ENCODE results near the gene ELMO3.
A peak's percentile ranks its signal among the peaks of the same experiment; 100 is the strongest.

Gene ELMO3

DNA sequence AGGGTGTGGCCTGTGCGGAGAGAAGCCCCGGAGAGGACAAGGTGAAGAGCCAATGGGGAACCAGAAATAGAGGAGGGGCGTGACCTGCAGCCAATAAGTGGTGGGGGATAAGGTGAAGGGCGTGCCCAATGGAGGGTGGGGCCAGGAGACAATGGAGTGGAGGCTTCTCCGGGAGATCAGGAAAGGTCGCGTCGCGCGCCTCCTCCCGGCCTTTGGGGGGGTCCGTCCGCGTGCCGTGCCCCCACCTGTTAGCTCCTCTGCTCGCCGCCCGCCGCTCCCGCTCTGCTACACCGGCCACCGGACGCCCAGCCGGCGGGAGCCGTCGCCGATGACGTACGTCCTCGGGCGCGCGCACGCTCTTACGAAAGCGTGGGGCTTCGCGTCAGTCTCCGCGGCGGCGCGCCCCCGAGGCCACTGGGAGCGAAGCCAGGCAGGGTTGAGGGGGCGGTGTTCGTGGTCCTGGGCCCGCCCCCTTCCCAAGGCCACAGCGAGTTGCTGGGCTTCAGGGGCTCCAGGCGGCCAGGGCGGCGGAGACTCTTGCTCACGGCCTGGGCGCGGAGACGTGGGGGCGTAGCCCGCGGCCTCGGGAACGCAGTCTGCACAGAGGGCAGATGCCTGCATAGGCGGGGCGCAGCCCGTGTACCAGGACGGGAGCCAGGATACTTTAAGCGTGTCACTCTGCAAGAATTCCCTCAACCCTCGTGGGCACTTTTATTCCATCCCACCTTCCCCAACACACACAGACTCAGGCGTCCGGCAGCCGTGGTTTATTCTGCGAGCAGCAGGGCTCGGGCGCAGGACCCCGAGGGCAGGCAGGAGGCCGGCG is 15.1 kb upstream of the ELMO3 start, which contains the start of gene MATCAP1:
Gene MATCAP1 (minus strand): TSS at position 337 of the 826 bp plus-strand sequence. CDS start 3,353 bp downstream, outside the sequence.
- peak; percentile 97 for DNase-seq

DNA sequence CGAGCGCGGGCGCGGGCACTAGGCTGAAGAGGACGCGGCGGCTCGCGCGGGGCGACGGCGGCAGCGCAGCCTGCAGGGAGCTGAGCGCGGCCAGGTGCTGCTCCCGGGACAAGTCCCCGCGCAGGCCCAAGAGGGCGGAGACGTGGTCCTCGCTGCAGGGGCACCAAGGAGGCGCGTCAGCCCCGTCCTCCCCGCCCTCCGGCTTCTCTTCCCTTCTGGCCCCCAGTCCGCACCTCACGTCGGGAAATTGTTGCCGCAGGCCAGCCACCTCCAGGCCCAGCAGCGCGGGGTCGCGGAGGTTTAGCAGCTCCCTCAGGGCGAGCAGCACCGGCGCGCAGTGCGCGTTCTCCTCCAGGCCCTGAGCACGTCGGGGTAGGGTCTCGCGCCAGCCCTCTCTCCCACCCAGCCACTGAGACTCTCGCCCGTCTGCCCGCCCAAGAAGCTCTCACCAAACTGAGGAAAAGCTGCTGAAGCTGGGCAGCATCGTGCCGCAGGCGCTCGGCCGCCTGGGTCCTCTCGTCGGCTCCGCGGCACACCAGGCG is 14.4 kb upstream of the ELMO3 start:
- DNase-seq = no peak

DNA sequence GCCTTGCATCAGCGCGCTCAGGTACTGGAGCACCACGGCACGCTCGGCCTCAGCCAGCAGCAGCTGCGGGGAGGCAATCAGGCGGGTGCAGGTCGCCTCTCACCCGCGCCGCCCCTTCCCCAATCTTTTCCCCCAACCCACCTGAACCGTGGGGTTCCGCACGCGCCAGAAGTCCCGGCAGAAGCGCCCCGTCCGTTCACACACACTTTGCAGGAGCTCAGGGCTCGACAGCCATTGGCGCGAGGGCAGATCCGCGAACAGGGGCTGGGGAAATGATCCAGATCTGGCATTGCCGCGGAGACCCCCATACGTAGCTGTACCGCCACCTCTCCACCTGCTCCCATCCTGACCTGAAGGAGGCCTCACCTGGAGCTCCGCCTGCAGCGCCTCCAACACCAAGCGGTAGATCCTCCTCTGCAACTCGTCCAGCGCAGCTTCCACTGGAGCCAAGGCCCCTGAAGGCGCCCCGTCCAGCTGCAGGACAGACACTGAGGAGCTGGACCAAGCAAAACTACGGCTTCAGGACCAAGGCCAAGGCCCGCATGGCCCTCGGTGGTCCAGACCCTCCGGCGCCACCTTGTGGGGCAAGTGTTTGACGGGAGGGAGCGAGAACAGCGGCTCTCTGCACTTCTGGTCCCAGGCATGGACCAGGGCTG is 13.8 kb upstream of the ELMO3 start:
- DNase-seq = peak; percentile 70

DNA sequence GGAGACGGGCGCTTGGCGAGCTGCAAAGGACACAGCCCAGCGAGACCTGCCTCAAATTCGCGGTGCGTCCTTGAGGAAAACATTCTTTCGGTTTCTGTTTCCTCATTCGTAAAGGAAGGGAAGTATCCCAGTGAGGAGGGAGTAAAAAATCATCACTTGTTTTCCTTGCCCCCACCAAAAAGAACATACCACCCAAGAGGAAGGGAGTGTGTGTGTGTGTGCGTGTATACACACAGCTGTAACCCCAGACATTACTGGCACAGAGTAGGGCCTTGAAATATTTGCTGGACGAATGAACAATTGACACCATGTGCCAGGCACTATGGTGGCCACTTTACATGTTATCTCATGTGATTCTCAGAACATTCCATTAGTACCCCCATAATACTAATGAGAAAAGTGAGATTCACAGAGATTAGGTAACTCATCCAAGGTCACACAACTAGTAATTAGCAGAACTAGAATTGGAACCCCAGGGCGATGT is 13.2 kb upstream of the ELMO3 start:
- no peak for DNase-seq

DNA sequence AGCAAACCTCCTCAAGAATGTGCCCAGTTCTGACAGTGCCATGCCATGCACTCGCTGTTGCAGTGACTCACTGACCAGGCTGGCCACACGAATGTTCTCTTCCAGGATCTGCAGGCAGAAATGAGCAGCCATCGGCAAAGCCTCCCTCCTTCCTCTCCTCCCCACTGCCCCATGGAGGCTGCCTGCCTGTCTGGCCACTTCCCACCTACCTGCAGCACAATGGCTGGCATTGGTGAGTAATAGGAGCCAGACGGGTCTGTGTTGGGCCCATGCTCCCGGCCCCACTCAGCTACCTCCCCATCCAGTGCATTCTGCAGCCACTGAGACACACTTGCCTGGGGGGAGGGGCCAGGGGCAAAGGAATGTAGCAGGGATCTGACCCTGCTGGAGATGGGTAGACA is 12.4 kb upstream of the ELMO3 start:
- no peak for DNase-seq

DNA sequence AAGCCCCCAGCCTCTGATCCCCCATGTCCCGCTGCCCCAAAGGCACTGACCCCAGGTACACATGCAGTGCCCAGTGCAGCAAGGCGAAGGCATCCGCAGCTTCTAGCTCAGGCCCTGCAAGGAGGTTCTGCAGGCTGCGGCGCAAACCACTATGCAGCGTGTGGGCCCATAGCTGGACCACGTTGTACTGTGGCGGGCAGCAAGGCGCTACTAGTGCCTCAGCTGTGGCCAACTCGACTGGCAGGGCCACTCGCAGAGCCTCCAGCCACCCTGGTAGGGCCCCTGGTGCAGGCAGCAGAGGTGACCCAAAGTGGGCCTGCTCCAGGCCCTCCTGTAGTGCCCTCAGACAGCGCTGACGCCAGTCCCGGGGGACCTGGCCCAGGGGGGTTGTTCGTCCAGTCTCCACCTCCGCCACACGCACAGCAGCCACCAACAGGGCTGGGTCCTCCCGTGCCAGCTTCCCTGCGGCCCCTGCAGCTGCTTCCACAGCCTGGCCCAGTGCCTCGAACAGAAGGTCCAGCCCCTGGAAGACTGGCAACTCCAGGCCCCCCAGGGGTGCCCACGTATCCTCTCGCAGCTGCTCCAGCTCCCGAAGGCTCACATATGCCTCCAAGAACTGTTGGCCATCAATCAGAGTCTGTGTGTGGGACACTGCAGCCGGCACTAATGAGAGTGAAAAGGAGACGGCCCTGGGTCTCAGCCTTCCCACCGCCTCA is 11.6 kb upstream of the ELMO3 start:
- DNase-seq = no peak

DNA sequence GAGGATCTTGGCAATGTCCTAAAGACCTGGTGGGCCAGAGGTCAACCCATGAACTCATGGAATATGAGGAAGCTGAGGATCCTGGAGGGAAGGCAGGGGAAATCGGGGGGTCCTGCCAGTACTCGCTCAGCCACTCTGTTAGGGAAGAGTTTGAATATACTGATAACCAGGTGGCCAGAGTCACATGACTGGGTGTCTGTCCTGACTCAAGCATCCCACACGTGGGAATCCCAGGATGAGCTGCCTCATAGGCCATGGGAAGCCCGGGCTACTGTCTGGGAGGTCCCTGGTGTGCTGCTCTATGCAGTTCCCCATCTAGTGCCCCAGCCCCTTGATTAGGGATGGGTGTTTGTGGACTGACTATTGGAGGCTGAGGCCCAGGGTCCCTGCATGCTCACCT is 10.6 kb upstream of the ELMO3 start:
- DNase-seq = no peak

DNA sequence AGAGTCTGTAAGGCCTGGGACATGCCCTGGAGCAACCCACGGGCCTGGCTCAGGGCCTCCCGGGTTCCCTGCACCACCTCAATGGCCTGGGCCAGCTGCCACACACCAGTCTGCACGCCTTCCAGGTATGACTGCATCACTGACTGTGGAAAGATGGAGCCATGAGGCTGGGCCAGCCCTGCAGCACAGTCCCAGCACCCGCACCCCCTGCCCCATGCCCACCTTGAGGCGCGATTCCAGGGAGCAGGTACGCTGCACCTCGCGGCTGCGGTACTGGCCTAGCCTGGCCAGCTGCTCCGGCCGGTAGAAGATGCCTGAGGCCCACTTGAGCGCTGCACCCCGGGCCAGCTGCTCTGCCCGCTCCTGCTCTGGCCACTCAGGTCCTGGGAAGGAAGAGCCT is 10.1 kb upstream of the ELMO3 start:
- no peak for DNase-seq

DNA sequence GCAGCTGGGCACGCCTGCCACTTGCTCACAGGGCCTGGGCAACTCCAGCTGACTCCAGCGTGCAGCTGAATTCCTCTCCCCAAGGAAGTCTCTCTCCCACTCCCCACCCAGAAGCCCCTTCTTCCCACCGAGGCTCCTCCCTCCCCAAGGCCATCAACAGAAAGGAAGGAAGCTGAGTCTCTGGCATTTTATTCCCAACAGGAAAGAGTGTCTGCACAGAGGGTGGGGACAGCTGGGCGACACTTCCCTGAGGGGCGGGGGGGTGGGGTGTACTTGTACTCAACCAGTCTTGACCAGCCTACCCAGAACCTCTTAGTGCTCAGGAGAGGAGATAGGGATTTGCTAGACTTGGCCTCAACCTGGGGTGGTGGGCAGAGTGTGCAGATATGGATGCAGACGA is 8.9 kb upstream of the ELMO3 start, which contains the start of gene EXOC3L1:
Gene EXOC3L1 (minus strand): TSS at position 96 of the 400 bp plus-strand sequence. CDS start 460 bp downstream, outside the sequence.
- DNase-seq = no peak

DNA sequence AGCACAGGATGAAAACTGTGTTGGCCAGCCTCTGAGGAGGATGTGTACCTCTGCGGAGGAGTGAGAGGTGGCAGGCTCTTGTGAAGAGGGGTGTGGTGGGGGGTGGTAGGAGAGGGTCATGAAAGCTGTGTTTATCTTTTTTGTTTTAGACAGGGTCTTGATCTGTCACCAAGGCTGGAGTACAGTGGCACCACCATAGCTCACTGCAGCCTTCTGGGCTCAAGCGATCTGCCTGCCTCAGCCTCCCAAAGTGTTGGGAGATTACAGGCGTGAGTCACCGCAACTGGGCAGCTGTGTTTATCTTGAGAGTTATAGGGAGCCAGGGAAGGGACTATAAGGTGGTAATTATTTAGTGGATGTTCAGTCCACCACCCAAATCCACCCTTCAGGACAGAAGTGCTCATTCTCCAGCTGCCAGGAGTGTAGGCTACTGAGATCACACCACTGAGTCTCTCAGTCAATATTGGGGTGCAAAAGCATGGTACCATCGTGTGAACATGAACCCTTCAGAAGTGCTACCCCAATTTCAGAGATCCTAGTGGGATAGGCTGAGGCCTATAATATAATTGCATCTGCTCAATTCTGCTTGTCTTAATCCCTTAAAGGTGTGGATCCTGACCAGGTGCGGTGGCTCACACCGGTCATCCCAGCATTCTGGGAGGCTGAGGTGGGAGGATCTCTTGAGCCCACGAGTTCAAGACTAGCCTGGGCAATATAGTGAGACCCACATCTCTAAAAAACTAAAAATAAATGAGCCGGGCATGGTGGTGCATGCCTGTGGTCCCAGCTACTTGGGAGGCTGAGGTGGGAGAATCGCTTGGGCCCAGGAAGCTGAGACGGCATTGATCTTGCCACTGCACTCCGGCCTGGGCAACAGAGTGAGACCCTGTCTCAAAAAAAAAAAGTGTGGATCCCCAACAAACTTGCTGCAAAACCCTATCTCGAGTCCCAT is 8.2 kb upstream of the ELMO3 start:
- no peak for DNase-seq

DNA sequence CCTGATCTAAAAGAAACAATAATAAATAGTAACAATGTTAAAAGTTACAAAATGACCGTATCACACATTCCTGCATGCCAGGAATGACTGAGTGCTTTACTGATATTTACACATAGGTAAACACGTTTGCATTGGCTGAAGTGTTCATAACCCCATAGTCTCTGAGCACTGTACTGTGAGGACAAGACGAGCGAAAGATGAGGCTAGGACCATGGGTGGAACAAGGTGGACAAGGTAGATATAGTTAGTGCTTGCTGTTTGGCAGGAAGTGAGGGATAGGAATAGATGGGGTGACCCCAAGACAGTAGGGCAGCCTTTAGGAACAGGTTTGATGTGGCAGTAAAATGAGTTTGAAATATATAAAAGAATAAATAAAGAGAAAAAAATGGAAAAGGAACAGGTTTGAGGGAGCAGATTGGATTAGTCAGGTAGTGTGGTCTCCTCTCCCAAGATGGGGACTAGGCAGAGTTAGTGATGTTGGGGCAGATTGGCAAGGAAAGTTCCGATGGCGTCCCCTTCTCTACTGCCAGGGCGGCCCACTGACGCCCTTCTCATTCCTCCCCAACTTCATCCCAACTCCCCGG is 7.4 kb upstream of the ELMO3 start:
- no peak for DNase-seq

DNA sequence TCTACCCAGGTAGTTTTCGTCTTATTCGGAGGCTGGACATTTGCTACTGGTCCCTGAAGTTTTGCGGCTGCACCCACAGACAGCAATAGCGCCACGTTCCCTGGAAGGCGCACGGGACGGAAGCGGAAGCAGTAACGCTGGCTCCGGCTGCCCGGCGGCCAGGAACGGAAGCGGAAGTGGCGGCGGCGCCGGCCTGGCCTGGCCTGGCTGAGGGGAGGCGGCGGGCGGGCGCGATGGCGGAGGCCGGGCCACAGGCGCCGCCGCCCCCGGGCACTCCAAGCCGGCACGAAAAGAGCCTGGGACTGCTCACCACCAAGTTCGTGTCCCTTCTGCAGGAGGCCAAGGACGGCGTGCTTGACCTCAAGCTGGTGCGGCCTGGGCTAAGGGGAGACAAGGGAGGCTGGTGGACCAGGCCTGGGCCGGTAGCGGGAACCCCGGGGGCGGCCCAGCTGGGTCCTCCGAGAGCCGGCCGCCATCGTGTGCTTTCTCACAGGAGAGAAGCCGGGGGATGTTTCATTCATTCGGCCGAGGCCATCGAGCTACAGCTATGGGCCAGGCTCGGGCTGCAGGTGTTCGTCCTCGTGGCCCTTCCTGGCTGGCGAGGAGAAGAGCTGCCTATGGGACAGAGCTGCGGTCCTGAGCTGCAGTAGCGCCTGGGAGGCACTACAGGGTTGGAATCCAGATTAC is 6.8 kb upstream of the ELMO3 start, which contains the start of gene E2F4:
Gene E2F4 (plus strand): TSS at position 161 of the 687 bp plus-strand sequence. CDS start 73 bp downstream, at position 234.
- peak; percentile 82 for DNase-seq

DNA sequence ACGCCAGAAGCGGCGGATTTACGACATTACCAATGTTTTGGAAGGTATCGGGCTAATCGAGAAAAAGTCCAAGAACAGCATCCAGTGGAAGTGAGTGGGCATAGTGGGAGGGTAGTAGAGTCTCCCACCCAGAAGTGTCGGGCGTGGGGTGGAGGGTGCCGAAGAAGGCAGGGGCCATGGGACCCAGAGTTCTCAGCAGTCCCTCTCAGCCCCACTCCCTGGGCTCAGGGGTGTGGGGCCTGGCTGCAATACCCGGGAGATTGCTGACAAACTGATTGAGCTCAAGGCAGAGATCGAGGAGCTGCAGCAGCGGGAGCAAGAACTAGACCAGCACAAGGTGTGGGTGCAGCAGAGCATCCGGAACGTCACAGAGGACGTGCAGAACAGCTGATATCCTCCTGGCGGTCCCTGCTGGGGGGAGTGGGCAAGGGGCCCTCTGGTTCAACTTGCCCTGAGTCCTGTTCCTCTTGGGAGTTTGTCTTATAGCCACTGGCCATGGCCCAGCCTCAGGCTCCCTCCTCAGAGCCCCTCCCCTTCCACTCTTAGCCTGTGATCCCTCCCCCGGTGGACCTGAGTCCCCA is 6.1 kb upstream of the ELMO3 start:
- peak; percentile 34 for DNase-seq

DNA sequence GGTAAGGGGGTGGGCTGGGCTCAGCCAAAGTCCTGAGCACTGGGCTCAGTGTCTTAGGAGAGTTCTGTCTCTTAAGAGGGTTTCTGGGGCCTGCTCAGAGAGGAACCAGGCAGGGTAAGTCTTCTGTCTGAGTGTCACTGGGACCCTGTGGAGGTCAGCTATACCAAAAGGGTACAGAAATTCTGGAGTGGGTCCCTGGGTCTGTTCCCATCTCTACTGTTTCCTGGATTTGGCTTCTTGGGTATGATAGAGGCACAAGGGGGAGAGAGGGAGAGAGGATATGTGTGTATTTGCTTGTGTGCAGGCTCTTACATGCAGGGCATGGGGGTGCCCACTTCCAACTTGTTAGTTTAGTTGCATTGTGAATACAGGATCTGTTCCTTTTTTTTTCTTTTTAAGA is 5.4 kb upstream of the ELMO3 start:
- no peak for DNase-seq

DNA sequence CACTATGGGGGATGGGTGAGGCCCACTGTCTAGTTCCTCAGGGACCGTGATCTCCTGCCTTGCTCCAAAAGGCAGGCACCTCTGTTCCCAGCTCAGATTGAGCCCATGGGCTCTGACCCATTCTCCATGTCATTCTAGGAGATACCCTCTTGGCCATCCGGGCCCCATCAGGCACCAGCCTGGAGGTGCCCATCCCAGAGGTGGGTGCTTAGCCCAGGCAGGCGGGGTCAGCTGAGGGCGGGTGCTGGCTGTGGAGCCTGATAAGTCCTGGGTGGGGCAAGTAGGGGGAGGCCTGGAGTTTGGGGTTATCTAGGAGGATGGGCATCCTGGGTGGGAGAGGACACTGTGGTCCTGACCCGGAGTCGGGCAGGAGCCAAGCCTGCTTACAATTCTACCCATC is 4.7 kb upstream of the ELMO3 start:
- DNase-seq = no peak

DNA sequence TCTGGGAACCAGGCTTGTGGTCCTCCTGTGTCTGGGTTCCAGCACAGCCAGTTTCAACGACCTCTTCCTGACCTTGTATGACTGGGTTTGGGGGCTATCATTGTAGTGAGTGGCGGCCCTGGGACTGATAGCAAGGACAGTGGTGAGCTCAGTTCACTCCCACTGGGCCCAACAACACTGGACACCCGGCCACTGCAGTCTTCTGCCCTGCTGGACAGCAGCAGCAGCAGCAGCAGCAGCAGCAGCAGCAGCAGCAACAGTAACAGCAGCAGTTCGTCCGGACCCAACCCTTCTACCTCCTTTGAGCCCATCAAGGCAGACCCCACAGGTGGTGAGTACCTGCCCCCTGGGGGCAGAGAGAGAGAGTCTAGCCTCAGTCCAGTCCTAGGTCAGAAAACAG is 3.3 kb upstream of the ELMO3 start:
- DNase-seq = no peak

DNA sequence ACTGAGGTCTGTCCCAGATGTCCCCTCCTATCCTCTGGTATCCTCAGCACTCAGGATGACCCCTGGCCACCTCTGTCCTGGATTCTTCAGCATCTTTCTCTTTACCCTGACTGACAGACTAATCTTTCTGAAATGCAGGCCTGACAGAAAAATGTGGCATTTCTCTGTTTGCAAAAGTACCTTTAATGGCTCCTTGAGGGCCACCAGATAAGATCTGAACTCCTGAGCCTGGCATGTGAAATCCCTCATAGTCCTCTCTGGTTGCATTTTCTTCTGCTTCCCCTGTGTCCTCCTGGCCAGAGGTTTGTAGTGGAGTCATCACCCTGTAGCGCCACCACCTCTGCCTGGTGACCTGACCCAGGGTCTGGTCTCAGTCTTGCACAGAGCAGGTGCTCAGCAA is 2.0 kb upstream of the ELMO3 start:
- no peak for DNase-seq

DNA sequence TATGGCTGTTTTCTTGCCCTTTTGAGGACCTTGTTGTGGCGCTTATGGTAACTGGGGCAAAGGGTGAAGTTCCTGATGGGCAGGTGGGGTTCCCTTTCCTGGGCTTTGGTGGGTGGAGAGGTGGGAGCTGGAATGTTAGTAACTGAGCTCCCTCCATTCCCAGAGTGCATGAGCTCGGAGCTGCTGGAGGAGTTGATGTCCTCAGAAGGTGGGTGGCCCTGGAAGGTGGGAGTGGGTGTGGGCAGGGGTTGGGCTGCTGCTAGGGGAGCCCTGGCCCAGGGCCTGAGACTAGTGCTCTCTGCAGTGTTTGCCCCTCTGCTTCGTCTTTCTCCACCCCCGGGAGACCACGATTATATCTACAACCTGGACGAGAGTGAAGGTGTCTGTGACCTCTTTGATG is 1.2 kb upstream of the ELMO3 start:
- DNase-seq = no peak

DNA sequence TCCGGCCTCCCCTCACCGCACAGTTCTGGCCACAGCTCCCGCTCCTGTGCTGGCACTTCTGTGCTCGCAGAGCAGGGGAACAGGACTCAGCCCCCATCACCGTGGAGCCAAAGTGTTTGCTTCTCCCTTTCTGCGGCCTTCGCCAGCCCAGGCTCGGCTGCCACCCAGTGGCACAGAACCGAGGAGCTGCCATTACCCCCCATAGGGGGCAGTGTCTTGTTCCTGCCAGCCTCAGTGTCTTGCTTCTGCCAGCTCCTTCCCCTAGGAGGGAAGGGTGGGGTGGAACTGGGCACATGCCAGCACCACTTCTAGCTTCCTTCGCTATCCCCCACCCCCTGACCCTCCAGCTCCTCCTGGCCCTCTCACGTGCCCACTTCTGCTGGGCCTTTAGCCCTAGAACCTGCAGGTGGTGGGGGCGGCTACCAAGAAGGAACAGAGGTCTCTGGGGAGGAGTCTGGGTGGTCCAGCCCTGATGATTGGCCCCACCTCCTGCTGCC is 645 bp upstream of the ELMO3 start:
- DNase-seq = peak; percentile 27

DNA sequence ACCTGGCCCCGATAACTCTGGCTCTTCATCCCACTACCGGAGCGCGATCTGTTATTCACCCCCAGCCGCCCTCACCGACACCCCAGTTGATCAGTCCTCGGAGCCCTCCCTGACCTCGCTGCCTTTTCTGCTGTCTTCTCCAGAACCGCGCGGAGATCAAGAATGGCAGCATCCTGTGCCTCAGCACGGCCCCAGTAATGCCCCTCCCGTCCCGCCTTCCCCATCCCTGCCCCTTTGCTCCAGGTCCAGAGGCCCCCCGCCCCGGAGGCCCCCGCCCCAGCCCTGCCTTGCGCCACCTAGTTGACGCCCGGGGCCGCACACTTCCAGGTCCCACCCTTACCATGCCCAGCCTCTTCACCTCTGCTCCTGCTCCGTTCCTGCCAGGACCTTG is 872 bp downstream of the ELMO3 start:
- DNase-seq = no peak

Measured in central memory CD4-positive, alpha-beta T cell (primary cell).